GM12872 (cell line): ENCODE data around the gene ATG9A.

Experiments
- TF ChIP-seq, protein P1 (sequence below): IDR thresholded peaks from 3 replicates; pipeline ENCODE4 v1.5.1; 2011; ENCODE audit warnings: low read depth, mild to moderate bottlenecking, low read length, moderate library complexity; ENCODE audit not compliant: insufficient read depth

ATG9A gene

GRCh38 chr2:219210886-219211362 lies 18.5 kb downstream of the ATG9A start:
- TF ChIP-seq, protein P1, sequence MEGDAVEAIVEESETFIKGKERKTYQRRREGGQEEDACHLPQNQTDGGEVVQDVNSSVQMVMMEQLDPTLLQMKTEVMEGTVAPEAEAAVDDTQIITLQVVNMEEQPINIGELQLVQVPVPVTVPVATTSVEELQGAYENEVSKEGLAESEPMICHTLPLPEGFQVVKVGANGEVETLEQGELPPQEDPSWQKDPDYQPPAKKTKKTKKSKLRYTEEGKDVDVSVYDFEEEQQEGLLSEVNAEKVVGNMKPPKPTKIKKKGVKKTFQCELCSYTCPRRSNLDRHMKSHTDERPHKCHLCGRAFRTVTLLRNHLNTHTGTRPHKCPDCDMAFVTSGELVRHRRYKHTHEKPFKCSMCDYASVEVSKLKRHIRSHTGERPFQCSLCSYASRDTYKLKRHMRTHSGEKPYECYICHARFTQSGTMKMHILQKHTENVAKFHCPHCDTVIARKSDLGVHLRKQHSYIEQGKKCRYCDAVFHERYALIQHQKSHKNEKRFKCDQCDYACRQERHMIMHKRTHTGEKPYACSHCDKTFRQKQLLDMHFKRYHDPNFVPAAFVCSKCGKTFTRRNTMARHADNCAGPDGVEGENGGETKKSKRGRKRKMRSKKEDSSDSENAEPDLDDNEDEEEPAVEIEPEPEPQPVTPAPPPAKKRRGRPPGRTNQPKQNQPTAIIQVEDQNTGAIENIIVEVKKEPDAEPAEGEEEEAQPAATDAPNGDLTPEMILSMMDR = no peak

DNA sequence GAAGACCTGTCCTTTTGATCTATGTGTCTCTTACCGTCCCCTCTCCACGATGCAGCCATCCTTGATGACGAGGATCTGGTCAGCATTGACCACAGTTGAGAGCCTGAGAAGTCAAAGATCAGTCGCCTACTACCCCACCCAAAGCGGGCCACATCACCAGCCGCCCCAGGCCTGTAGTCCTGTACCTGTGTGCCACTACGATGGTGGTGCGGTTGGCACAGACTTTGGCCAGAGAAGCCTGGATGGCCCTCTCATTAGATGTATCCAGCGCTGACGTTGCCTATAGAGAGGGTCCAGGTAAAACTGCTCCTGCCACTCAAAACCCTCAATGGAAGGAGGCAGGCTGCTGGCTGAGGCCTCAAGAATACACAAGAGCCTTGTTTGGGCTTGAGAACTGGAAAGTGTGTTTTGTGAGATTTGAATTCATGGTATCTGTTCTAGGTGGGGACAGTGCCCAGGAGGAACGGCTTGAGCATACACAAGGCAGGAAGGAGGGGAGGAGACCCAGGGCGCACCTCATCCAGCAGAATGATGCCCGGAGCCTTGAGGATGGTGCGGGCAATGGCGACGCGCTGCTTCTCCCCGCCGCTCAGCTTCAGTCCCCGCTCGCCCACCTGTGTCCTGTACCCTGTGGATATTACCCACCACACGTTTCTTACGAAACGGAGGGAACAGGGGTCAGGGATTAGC lies 19.1 kb downstream of the ATG9A start:
- TF ChIP-seq, protein P1 = no peak

DNA sequence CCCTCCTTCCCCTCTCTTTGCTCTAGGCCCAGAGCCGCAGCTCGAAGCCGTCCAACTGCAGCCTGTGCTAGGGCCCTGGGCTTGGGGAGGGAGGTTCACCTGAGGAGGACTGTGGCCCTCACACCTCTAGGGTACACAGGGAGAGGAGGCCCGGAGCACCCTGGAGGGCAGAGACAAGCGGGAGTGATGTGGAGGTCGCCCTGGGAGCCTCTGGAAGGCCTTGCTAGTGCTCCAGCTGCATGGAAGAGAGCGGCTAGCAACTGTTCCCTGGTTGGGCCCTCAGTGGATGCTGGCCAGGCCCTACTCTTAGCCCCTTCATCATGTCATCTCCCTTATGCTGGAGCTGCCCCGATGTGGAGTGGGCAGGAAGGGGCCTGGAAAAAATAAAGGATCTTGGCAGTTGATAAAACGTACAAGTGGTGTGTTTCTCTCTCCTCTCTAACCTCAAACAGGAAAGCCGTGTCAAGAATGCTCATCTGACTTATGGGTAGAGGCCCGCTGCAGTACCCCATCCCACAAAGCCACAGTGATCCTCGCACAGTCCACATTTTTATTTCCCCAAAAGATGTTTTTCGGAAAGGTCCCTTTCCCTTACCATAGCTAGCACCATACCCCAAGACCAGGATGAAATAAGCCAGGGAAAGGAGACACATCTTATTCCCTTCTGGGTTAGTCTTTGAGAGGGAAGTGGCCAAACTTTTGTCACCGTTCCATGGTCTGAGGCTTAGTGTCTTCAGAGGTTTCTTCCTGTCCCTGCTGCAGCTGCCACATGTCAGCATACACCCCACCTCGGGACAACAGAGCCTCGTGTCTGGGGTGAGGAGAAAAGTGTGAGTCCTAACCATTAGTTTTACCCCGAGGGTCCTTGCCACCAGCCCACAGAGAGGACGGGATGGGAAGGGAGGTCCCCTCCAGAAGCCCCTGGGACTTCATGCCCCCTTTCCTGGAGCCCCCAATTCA lies 19.9 kb downstream of the ATG9A start:
- TF ChIP-seq, protein P1 = no peak

DNA sequence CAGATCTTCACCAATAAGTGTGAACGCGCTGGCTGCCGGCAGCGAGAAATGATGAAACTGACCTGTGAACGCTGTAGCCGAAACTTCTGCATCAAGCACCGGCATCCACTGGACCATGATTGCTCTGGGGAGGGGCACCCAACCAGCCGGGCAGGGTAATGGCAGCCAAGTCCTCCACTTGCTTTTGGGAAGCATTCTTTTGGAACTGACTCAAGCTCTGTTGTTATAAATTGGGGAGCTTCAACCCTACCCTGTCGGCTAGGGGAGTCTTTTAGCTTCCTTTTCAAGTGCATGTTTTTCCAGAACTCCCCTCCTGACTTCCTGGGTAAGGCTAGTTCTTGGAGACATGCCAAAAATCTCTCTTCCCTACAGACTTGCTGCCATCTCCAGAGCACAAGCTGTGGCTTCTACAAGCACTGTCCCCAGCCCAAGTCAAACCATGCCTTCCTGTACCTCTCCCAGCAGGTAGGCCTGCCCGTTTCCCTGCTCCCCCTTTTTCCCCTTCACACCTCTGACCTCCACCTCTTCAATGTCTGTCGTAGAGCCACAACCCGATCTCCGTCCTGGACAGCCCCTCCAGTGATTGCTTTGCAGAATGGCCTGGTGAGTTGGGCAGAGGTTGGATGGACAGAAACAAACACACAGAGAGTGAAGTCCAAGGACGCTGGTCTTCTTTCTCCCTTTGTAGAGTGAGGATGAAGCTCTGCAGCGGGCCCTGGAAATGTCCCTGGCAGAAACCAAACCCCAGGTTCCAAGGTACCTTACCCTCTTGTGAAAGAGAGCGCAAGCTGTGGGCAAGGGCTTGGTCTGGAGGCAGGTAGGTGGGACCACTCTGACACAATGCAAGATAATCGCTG lies 21.3 kb downstream of the ATG9A start:
- TF ChIP-seq, protein P1 = no peak

- TF ChIP-seq, protein P1 = no peak
Observed at GRCh38 chr2:219207134-219207883, 22.1 kb downstream of the ATG9A start.

DNA sequence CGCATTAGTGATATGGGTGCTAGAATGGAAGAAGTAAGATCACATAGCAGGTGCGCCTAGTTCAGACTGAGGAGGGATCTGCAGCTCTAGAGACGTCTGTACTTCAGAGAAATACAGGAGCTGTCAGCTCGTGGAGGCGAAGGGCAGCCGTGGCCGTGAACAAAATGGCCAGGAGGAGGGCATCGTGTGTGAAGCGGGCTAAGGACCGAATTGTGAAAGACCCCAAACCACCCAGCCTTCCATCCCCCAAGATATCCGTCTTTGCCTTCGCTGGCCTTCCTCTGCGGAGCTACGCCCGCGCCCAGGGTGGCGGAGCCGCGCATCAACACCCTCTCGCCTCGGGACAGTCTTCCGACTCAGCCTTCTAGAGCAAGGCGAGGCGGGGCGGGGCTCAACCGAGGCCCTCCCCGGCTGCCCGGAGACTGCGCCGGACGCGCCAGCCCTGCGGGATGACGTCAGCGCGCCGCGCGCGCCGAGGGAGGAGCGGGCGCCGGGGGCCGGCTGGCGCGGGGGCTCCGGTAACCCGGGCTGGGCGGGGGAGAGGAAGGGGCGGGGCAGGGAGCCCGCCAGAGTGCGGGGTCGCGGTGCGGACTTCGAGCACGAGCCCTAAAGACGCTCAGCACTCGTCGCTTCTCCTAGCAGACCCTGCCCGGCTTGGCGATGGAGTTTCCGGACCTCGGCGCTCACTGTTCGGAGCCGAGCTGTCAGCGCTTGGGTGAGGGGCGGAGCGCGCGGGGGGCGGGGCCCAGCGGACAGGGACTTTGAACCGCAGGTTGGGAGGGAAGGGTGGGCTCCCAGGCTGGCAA lies 22.9 kb downstream of the ATG9A start, which contains the start of gene ZFAND2B:
Gene ZFAND2B (plus strand): TSS at position 455 of the 806 bp plus-strand sequence. CDS start 206 bp downstream, at position 661.
- TF ChIP-seq, protein P1 = no peak
